NCI-H69 (cell line): ENCODE measurements around the gene GOSR2.
"Not testable (repeated sequence)": the region's sequence is repeated elsewhere in the genome, so short reads cannot be mapped to it uniquely, and the experiment has no call there.

Experiments
- DNase-seq: peaks from one replicate; lab custom pipeline; 2025; lab: John Stamatoyannopoulos, UW

GOSR2 gene

DNA sequence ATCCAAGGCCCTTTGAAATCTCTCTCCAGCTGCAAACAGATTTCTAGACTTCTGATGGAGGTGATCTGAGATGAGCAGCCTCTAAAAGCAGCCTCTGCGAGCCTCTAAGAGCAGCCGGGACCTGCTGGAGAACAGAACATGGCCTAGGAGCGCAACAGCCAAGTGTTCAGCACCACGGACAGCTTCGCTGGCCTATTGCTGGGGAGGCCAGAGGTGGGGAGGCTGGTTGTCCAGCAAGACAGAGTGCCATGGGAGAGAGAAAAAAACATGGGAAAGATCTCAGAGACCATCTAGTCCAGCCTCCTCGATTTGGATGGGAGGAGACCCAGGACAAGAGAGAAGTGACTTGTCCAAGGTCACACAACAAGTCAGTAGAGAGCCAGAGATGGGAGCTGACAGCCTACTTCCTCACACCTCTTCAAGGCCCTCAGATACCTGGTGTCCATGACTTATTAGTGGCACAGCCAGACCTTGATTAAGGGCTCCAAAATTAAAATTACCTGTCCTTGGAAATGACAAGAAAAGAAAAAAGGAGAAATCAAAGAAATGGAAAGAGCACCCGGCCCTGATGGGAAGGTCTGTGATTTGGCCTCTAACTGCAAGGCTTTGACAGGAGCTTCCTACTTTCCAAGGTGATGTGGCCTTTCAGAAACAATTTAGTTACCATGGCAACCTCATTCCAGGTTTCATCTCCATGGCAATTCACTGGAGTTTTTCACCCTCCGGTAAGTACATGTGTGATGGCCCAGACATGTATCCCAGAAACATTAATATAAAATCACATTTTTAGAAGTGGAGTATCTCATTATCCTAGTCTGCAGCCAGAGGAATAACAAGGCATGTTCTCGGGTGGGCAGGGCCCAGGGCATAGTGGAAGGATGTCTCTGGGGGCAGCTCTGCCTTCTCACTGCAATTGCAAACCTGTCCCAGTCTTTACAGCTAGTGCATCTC, 41.6 kb downstream of the GOSR2 start:
- no peak for DNase-seq

DNA sequence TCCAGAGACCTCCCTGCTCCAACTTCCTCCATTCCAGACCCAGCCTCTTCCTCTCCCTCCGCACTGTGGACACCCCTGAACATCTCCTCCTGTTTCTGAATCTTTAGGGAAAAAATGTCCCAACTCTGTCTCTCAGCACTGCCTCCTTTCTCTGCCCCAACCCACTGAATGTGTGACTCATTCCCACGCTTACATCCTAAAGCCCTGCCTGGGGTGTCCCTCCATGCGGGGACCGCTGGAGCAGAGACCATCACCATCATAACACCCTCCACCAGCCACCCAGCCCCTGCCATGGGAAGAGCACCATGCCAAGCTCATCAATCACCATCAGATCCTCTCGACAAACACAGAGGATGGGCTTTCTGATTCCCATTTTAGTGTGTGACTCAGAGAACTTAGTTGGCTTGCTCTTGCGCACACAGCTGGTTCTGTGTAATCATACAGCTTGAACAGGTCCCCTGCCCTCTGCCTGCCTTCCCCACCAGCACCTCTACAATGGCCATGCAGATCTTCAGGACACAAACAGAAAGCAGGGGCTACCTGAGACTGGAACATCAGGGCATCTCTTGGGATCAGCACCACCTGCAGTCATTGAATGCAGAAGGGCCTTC, 45.4 kb downstream of the GOSR2 start:
- DNase-seq = no peak

DNA sequence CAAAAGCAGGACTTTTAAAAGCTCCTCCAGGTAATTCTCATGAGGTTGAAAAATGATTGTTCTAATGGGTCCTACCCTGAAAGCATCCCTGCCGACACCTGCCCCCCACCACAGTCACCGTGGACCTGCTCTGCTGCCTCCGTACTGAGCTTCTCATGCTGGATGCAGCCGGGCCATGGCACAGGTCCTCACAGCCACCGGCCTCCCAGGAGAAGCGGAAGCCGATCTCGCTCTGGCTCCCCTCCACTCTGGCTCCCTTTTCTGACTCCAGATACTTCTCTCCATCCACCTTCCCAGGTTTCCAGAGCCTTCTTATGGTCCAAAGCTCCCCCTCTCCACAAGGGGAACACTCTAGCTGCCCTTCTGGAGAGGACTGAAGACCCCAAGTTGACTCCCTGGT, 45.9 kb downstream of the GOSR2 start:
- DNase-seq = no peak

DNA sequence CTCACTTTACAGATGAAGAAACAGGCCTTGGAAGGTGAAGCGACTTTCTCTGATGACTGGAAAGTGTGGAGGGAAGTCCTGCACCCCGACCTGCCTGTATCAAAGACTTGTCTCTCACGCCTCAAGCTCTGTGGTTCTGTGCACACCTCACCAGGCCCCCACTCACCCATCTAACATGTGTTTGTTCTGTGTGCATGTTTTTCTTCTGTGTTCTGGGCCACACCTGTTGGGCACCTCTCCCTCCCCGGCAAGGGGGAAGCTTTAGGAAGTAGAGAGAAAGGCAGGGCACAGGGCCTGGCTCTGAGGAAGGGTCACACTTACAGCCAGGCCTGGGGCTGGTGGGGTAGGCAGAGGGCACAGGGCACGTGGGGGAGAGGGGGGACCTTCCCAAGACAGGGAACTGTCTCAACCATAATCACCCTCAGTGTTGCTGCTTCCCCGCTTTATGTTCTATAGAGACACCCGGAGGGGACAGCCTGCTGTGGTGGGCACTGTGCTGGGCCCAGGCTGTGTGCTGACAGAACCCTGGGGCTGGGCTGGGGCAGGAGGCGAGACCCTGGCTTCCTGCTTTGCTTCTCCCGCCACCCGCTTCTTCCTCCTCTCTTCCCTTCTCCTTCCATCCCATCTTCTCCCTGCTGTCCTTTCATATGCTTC, 48.8 kb downstream of the GOSR2 start:
- no peak for DNase-seq

DNA sequence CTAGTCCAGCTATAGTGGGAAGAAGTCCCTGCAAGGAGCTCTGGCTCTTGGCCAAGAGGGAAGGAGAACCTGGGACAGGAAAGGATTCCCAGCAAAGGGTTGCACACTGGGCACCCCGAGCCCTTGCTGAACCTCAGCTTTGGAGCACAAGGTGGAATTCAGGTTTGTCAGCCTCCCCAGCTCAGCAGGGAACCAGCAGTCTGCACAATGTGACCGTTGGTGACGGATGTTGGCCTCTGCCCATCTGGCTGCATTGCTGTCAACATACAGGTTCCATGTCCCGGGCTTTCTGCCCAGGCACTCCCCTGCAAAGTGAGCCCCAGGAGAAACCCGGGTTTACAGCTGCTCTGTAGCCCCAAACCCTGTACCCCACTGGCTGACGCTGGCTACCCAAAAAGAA, 49.4 kb downstream of the GOSR2 start:
- DNase-seq = peak; percentile 70

DNA sequence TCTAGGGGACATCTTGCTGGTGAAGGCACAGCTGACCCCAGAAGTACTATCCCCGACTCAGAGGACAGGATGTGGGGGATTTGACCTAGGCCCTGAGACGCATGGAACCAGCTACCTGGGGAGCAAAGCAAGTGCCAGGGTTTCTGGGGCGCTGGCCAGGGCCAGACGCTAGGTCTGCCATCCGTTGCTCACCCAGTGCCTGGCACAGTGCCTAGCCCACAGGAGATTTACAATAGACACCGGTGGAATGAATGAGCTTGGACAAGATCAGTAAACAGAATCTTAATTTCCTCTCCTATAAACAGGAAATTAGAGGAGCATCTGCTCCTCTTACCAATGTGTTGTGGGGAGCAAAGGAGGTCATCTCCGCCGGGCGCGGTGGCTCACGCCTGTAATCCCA, 51.1 kb downstream of the GOSR2 start:
- DNase-seq = peak; percentile 81

DNA sequence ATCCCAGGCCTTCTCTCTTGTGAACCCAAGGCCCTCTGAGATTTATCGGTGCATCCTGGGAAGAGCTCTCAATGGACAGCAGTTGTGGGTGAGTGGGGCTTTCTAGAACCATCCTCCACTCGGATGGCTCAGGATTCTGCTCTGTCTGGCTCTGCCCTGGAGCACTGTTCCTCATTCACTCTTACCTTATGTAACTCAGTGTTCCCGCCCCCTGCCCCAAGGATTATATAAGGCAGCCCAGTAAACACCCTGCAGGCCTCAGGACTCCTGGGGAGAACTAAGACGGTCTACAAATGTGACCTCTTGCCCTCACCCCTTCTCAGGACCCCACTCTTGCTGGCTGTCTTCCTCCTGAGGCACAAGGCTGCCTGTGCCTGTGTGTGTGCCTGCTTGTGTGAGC, 52.3 kb downstream of the GOSR2 start:
- DNase-seq = no peak

DNA sequence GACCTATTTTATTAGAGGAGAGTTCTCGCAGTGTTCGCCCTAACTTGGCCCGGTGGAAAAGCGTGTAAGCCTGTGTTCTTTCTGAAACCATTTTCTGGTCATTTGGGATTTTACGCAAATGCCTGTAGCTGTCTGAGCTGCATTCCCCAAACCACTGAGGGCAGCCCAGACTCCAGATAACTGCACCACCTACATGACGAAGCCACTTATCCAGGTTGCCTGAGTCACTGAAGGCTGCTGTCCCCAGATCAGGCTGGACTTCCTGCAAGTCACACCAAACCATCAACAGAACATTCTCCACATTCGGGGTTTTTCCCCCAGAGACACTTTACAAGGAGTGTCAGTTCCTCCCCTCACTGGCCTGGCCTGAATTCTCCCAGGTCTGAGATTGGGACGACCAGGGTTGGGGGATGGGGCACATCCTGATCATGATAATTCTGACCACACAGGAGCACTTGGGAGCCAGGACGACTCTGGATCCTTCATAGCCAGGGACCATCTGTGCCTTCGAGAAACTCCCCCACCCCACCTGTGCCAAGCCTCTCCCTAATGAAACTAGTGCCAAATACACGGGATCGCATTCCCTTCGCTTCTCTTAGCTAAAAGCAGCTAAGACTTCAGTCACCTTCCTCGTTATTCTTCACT, 53.8 kb downstream of the GOSR2 start:
- peak; percentile 45 for DNase-seq

DNA sequence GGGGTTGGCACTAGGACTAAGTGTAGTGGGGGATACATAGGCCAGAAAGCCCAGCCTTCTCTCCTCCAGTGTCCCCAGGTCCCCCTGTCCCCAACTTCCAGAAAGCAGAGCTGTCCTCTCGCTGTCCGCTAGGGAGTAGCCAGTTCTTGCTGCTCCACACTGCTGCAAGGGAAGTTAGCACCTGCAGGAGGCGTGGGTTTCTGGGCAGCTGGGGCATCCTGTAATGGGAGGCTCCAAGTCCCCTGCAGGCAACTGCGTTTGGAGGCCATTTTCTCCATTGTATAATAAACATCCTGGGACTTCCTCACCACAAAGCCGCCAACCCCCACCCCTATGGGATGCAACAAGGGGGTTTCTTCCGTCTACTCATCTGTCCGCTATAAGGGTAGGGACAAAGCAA, 54.4 kb downstream of the GOSR2 start:
- DNase-seq = peak; percentile 92

DNA sequence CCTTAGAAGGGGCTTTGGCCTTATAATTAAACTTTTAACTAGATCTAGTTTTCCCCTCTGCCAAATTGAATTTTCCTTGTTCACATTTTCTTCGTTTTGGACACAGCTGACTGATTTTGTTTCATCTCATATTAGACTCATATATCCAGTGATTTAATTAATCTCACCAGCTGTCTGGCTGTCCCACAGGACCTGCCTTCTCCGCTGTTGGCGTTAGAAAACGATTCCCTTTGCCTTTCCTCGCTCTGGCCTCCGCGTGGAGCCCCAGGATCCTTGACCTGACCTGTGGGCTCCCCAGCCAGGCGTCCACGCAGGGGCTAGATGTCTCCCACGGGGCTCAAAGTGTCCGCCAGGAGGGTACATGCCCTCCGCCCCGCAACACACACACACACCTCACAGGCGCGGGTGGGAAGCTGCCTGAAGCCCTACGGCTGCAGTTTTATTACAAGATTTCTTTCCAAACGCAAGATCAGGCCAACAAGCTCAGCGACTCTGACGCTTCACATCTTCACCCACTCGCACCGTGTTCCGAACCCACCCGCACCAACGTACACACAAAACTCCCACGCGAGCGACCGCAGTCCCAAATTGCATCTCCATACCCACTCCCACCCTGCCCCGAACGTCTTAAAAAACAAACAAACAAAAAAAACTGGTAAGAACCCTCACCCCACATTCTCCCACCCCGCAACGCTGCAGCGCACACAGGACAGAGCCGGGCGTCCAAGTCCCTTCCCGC, 55.0 kb downstream of the GOSR2 start:
- DNase-seq = peak; percentile 46

DNA sequence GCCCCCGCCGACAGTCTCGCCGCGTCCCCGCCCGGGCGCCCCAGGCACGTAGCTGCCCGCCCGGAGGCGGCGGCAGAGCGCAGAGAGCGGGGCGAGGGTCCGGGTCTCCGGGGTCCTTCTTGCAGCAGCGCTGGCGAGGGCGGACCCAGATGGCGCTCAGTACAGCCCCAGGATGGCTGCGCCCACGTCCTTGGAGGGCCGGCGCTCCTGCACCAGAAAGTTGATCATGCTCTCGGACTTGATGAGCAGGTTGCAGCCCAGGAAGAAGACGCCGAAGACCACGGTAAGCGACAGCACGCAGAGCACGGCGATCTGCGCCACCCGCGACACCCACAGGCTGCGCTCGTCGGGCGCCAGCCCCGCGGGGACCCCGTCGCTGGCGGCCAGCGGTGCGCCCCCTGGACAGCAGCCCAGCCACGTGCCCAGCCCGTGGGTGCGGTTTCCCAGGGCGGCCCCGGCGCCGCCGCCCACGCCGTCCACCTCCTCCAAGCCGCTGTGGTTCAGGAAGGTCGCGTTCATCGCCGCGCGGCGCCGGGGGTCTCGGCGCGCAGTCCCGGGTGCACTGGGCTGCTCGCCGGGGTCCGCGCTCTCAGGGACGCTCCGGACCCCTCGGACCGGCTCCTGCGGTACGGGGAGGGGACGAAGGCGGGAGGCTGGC, 55.7 kb downstream of the GOSR2 start:
- DNase-seq = peak; percentile 68

DNA sequence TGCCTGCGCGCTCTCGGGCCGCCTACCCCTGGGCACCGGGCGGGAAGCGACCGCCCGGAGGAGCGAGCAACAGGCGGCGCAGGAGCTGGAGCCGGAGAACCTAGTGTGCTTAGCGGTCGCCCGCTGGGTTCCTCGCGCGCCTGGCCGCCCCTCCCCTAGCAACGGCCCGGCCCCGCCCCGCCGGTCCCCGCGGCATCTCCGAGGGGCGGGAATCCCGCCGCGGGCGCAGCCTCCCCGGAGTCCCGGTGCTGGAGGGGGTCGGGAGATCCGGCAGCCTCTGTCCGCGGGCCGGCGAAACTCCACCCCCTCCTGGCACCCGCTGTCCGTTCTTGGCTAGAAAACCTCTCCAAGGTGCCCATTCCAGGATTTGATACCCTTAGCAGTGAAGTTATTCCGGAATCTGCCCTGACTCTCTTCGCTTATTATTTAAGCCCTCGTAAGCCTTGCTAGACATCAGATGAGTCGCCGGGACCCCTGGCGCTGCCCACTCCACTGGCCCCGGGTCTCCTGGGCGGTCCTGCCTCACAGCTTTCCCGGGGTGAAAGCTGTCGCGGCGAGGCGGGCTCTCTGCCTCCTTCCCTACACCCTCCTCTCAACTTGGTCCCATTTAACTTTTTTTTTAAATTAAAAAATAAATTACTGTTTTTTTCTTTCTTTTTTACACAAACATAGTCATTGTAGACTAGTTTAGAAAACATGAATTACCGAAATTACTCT, 56.3 kb downstream of the GOSR2 start, which contains the start of gene RPRML:
RPRML (minus strand) TSS at position 107 of the 717 bp plus-strand sequence. CDS start 246 bp downstream, outside the sequence.
- peak; percentile 87 for DNase-seq

DNA sequence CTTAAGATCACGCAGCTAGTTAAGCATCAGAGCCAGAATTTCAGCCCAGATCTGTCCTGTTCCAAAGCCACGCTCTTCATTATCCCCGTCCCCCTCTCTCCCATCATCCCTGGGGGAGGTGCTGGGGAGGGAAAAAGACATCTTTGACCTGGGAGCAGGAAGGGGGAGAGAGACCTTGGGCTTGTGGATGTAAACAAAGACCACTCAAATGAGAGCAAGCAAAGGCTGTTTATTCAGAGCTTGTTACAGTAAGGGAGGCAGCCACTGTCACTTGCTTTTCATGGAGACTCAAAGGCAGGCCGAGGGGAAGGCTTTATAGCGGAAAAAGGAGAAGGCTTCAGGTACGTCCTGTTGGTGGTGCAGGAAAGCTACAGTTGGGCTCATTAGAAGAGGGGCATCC, 59.6 kb downstream of the GOSR2 start:
- no peak for DNase-seq

DNA sequence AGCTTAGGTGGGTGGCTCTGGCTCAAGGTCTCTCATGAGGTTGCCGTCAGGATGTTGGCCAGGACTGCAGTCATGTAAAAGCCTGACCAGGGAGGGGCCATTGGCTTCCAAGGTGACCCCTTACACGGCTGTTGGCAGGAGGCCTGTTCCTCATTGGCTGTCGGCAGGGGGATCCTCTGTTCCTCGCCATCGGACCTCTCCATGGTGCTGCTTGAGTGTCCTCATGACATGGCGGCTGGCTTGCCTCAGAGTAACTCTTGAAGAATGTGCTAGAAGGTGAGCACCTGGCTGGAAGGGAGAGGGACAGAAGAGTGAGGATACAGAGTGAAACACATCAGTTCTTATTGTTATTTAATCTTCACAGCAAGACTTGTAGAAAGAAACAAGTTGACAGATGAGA, 60.8 kb downstream of the GOSR2 start:
- no peak for DNase-seq

DNA sequence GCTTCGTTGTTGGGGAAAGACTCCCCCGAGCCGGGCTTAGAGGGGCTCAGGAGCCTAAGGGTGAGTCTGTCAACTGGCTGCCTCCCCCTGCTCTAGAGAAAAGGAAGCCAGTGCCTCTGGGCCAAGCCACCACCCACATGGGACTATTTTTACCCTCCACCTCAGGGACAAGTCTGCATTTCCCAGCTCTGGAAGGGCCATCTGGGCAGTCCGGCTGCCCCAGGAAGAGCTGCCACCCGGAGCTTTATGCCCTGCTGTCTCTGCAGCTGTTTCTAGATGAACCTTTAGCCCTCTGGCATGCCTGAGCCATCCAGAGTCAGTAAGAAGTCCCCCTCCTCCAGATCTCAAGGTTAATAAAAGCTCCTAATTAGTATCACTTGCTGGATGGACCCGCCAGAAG, 61.4 kb downstream of the GOSR2 start:
- peak; percentile 87 for DNase-seq

DNA sequence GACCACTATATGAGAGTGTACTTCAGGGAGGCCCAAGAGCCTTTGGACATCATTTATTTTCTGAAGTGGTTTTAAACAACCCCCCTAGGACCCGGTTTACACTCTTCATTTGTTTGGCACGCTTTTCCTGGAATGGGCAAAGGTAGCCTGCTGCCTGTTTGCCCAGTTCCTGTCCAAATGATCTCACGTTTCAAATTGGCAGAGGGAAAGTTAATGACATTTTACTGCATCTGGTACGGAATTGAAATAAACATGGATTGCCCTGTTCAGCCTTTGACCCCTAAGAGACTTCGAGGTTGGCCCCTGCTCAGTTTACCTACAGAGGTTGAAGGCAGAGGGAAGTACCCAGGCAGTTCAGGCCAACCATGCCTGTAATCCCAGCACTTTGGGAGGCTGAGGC, 61.9 kb downstream of the GOSR2 start:
- DNase-seq = peak; percentile 90

DNA sequence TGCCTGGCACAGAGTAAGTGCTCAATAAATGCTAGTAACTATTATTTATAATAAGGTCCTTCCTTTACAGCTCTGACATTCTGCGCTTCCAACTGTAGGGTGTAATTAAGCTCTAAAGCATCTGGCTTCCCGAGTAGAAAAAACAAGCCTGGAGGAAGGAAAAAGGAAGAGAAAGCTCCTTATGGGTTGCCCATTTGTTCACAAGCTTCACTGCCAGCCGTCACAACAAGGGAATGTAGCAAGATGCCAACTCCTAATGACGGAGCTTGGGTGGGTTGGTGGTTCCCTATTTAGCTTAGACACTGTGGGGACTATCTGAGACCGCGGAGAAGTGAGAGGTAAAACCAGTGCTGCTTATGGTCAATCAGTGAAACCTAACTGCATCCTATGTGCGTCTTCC, 63.4 kb downstream of the GOSR2 start:
- peak; percentile 84 for DNase-seq

DNA sequence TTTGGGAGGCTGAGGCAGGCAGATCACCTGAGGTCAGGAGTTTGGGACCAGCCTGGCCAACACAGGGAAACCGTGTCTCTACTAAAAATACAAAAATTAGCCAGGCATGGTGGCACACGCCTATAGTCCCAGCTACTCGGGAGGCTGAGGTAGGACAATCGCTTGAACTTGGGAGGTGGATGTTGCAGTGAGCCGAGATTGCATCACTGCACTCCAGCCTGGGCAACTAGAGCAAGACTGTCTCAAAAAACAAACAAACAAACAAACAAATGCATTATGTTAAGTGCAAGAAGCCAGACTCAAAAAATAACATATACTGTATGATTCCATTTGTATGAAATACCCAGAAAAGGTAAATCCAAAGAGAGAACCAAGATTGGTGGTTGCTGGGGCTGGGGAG, 65.0 kb downstream of the GOSR2 start:
- DNase-seq = not testable (repeated sequence)

DNA sequence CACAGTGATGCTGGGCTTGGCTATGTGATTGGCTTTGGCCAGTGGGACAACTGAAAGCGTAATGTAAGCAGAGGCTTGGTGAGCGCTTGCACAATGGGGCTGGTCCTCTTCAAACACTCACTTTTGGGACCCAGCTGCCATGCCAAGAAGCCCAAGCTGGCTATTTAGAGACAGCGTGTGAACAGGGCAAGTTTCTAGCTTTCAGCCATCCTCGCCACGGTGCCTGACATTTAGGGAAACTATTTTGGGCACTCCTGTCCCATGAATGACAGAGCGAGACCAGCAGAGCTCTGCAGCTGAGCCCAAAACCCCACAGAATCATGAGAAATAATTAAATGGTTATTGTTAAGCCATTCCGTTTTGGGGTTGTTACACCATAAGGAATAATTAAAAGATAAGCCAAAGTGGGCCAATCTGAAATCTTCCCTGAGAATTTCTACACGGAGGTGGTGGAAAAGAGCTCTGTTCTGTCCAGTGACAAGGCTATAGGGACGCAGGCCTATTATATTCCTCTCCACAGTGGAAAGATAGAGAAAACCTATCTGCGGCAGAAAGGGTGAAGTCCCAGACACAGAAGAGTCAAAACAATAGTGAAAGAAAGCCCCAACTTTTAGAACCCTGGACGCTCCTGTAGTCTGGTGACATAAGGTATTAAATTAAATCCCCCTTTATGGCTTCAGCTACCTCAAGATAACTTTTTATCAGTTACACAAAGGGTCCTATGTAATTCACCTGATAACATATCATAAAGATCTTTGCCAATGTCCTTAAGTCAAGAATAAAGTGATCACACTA, 66.9 kb downstream of the GOSR2 start:
- no peak for DNase-seq

DNA sequence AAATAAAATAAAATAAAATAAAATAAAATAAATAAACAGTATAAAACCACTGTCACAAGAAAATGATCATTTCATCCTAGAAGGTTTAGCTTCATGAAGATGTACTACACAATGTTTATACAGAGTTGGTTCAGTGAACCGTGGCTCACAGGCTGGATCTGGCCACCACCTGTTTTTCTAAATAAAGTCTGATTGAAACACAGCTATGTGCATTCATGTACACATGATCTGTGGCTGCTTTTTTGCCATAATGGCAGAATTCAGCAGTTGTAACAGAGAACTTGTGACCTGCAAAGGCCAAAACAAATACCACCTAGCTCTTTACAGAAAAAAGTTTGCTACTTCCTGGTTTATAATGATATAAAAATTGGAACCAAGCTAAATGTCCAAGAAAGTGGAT, 68.7 kb downstream of the GOSR2 start:
- DNase-seq = no peak
